Stimulated activated CD8-positive, alpha-beta memory T cell treated with anti-CD3 and anti-CD28 coated beads, Interleukin-4, amount 100 ng/mL, for 48 hours (primary cell): ENCODE results near the gene HES2.
"Not testable (repeated sequence)": the region's sequence is repeated elsewhere in the genome, so short reads cannot be mapped to it uniquely, and the experiment has no call there.

Source experiments
- DNase-seq: peaks from one replicate; pipeline ENCODE4 v3.0.0-alpha.2; 2020

Gene HES2

DNA sequence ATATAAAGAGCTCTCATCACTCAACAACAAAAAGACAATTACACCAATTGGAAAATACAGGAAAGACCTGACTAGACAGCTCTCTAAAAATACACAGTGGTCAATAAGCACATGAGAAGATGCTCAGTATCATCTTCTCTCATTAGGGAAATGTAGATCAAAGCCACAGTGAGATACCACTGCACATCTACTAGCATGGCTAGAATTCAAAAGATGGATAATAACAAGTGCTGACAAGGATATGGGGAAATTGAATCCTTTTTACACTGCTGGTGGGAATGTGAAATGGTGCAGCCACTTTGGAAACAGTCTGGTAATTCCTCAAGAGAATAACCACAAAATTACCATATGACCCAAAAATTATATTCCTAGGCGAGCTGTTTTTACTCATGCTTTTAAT lies 35.6 kb downstream of the HES2 start:
- DNase-seq = no peak

DNA sequence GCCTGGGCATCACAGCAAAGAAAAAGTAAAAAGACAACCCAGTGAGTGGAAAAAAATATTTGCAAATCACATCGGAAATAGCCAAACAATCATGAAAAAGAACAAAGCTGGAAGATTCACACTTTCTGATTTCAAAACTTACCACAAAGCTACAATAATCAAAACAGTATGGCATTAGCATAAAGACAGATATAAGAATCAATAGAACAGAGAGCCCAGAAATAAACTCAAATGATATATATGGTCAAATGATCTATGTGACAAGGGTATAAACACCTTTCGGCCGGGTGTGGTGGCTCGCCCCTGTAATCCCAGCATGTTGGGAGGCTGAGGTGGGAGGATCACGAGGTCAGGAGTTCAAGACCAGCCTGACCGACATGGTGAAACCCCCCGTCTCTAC lies 39.7 kb downstream of the HES2 start:
- DNase-seq = no peak

DNA sequence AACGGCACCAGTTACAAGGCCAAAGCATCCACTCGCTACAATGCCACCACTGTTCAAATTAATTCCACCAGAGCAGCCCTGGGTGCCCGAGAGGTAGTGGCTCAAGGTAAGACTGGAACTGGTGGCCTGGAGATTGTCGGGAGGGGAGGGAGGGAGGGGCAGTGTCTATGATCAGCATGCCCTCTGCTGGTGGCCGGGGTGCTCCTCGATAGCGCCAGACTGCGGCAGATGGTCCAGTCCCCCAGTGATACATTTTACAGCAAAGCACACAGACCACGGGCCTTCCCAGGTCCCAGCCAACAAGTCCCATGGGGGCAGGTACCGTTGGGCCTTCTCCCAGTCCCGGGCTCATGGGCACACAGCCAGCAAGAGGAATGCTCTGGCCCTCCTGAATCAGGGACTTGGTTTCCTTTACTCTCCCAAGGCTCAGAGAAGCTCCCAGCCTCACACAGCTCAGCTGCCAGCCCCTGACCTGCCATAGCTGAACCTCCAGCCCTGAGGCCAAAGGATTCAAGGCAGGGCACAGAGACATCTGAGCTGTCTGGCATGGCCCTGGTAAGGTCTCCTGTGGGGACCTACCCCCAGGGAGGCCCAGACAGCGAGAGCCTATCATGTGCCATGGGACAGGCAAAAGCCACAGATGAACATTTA lies 41.5 kb downstream of the HES2 start:
- DNase-seq = no peak

DNA sequence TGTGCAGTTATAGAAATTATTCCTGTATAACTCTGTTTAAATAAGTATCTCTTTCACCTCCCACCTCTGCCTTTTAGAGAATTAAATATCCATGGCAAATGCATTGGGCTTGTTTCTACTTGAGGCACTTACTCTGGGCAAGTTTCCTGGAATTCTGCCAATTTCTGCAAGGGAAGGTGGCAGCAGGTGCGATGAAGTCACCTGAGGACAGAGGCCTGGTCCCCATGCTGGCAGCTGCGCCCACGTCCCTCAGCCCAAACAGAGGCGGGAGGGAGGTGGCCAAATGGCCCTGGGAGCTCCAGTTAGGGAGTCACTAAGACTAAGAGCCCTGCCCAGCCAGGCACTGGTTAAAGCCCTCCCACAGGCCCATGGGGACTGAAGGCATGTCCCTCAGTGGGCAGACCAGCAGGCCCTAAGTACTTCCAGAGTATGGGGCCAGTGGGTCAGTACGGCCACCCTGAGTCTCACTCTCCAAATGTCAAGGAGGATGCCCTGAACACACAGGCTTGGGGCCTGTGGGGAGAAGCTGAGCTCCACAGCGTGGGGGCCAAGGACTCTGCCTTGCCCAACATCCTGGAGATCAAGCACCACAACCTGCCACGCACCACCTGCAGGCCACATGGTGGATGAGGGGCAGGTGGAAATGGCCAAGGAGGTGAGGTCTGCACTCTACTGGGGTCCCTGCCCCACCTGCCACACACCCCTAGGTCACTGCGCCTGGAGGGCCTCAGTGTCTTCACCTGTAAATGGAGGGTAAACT lies 45.6 kb downstream of the HES2 start:
- DNase-seq = no peak

DNA sequence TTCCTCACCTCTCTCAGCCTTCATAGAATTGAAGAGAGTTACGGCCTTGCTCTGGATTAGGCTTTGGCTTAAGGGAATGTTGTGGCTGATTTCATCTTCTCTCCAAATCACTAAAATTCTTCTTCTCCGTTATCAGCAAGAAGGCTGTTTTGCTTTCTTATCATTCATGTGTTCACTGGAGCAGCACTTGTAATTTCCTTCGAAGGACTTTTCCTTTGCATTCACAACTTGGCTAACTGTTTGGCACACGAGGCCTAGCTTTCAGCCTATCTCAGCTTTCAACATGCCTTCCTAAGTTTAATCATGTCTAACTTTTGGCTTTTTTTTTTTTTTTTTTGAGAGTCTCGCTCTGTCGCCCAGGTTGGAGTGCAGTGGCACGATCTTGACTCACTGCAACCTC lies 47.5 kb downstream of the HES2 start:
- not testable (repeated sequence) for DNase-seq

DNA sequence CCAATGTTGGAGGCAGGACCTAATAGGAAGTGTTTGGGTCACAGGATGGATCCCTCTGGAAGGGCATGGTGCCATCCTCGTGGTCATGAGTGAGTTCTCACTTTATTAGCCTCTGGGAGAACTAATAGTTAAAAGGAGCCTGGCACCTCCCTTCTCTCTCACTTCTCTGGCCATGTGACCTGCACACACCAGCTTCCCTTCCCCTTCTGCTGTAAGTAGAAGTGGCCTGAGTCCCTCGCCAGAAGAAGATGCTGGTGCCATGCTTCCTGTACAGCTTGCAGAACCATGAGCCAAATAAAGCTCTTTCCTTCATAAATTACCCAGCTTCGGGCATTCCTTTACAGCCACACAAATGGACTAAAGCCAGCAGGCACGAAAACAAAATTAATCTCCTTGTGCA lies 49.7 kb downstream of the HES2 start:
- no peak for DNase-seq

DNA sequence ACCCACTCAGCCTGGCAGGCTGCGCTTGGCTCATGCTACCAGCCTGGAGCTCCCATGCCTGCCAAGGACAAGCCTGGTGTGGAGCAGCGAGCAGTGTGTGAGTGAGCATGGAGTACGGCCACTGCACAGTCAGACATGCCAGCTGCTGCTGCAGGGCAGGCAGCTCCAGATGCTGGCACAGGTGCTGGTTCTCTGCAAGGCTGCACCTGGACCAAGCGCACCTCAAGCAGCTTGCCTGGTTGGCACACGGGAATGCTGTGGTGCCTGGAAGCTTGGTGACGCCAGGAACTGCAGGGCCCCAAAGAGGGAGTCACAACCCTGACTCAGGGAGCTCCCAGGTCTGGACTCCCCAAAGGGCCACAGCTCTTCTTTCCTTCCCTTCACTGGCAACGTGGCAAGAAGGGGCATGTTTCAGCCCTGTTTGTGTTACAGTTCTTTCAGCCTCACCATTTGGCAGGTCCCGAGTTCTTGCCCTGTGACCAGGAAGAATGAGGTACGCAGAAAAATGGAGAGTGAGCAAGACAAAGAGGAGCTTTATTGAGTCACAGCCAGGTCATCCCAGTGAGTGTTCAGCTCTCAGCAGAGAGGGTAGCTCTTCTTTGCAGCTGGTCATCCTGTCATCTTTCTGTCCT lies 52.2 kb downstream of the HES2 start:
- DNase-seq = no peak

DNA sequence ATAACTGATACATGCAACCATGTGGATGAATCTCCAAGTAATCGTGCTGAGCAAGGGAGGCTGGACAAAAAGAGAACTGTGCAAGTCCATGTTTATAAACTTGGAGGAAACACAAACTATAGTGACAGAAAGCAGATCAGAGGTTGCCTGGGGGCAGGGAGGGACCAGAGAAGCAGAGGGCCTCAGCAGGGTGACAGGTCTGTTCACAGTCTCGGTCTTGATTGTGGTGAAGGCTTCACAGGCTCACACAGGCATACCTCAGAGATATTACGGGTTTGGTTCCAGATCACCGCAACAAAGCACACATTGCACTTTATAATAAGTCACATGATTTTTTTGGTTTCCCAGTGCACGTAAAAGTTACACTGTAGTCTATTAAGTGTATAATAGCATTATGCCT lies 54.7 kb downstream of the HES2 start:
- DNase-seq = peak; percentile 48

DNA sequence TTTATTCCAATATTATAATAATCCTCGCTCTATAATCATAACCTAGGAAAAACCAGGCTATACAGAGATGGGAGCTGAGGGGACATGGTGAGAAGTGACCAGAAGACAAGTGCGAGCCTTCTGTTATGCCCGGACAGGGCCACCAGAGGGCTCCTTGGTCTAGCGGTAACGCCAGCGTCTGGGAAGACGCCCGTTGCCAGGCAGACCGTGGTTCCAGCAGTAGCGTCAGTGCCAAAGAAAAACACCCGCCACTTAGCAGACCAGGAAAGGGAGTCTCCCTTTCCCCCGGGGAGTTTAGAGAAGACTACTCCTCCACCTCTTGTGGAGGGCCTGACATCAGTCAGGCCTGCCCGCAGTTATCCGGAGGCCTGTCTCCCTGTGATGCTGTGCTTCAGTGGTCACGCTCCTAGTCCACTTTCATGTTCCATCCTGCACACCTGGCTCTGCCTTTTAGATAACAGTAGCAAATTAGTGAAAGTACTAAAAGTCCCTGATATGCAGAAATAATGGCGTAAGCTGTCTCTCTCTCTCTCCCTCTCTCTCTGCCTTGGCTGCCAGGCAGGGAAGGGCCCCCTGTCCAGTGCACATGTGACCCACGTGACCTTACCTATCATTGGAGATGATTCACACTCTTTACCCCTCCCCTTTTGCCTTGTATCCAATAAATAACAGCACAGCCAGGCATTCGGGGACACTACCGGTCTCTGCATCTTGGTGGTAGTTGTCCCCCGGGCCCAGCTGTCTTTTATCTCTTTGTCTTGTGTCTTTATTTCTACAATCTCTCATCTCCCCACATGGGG lies 56.4 kb downstream of the HES2 start:
- DNase-seq = peak; percentile 57
